ENCODE results near the gene IL4R. TPM values are rescaled to one million over a fixed set of nuclear protein-coding genes. Genes with fewer than 3 reads are reported as not detected.

IL4R gene
- total and polyA plus RNA-seq, 2 of the 13 experiments (the other 11 are each of a cell fraction or from before 2014, with no cell fraction given) = 15.9 to 49.6 TPM

DNA sequence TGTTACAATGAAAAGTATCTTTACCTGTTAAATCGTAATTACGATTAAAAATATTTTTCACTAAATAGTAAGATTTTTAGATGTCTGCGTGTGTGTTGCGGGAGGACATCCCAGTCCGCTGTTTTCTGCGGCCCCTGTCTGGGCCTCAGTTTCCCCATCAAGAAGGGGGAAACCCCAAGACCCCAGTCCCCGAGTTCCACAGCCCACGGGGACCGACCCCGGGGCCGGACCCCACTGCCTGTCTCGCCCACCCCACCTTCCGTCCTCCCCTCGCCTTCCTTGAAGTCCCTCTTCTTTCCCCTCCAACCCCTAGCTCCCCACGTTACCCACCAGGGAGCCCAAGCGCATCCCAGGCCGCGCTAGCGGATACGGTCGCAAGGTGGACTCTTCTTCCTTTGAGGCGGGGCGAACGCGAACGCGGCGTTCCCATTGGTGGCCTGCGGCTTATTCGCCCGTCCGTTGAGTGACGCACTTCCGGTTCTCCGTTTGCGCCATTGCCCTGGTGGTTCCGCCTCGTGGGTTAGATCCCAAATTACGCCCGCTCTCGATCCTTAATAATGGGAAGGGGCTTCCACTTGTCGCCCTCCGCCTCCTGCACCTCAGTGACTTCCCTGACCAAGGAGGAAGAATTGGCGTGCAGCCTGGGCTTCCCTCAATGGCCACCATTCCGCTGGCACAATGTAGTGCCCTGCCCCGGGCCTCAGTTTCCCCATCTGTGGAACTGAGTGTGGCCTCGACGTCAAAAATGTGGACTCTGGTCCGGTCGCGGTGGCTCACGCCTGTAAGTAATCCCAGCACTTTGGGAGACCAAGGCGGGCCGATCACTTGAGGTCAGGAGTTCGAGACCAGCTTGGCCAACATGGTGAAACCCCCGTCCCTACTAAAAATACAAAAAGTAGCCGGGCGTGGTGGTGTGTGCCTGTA, 45.1 kb upstream of the IL4R start, which contains the start of gene NSMCE1 (continued):
- TF ChIP-seq, protein P1, sequence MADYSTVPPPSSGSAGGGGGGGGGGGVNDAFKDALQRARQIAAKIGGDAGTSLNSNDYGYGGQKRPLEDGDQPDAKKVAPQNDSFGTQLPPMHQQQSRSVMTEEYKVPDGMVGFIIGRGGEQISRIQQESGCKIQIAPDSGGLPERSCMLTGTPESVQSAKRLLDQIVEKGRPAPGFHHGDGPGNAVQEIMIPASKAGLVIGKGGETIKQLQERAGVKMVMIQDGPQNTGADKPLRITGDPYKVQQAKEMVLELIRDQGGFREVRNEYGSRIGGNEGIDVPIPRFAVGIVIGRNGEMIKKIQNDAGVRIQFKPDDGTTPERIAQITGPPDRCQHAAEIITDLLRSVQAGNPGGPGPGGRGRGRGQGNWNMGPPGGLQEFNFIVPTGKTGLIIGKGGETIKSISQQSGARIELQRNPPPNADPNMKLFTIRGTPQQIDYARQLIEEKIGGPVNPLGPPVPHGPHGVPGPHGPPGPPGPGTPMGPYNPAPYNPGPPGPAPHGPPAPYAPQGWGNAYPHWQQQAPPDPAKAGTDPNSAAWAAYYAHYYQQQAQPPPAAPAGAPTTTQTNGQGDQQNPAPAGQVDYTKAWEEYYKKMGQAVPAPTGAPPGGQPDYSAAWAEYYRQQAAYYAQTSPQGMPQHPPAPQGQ (CRISPR knock-in tag; IDR thresholded peaks at IDR 0.05; ENCODE audit: borderline replicate concordance) = no peak
- TF ChIP-seq, protein P2, sequence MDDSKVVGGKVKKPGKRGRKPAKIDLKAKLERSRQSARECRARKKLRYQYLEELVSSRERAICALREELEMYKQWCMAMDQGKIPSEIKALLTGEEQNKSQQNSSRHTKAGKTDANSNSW (CRISPR knock-in tag; IDR thresholded peaks at IDR 0.05; ENCODE audit: borderline replicate concordance) = no peak
- TF ChIP-seq, protein P3, sequence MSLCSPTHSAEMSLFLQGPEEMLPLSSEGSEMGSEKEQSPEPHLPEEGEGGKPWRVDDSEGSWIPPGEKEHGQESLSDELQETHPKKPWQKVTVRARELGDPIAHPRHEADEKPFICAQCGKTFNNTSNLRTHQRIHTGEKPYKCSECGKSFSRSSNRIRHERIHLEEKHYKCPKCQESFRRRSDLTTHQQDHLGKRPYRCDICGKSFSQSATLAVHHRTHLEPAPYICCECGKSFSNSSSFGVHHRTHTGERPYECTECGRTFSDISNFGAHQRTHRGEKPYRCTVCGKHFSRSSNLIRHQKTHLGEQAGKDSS (CRISPR knock-in tag; IDR thresholded peaks at IDR 0.05; ENCODE audit: borderline replicate concordance, low read depth) = peak; percentile 64; the same call in 1 of the 2 replicates
- peak; percentile 85 for TF ChIP-seq YY1 (IDR thresholded peaks at IDR 0.05; ENCODE audit: insufficient read depth, insufficient replicate concordance, low read depth, low read length)
- no peak for TF ChIP-seq TBX2 (CRISPR knock-in tag; IDR thresholded peaks at IDR 0.05; ENCODE audit: borderline replicate concordance)
- TF ChIP-seq SNAPC2 (CRISPR knock-in tag; IDR thresholded peaks at IDR 0.05) = no peak; the same call in 1 of the 2 replicates
- TF ChIP-seq, protein P4, sequence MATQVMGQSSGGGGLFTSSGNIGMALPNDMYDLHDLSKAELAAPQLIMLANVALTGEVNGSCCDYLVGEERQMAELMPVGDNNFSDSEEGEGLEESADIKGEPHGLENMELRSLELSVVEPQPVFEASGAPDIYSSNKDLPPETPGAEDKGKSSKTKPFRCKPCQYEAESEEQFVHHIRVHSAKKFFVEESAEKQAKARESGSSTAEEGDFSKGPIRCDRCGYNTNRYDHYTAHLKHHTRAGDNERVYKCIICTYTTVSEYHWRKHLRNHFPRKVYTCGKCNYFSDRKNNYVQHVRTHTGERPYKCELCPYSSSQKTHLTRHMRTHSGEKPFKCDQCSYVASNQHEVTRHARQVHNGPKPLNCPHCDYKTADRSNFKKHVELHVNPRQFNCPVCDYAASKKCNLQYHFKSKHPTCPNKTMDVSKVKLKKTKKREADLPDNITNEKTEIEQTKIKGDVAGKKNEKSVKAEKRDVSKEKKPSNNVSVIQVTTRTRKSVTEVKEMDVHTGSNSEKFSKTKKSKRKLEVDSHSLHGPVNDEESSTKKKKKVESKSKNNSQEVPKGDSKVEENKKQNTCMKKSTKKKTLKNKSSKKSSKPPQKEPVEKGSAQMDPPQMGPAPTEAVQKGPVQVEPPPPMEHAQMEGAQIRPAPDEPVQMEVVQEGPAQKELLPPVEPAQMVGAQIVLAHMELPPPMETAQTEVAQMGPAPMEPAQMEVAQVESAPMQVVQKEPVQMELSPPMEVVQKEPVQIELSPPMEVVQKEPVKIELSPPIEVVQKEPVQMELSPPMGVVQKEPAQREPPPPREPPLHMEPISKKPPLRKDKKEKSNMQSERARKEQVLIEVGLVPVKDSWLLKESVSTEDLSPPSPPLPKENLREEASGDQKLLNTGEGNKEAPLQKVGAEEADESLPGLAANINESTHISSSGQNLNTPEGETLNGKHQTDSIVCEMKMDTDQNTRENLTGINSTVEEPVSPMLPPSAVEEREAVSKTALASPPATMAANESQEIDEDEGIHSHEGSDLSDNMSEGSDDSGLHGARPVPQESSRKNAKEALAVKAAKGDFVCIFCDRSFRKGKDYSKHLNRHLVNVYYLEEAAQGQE (IDR thresholded peaks at IDR 0.05; ENCODE audit: borderline replicate concordance in 1 of 2, low read depth in 1 of 2, low read length in 2 of 2) = no peak
- TF ChIP-seq, protein P5, sequence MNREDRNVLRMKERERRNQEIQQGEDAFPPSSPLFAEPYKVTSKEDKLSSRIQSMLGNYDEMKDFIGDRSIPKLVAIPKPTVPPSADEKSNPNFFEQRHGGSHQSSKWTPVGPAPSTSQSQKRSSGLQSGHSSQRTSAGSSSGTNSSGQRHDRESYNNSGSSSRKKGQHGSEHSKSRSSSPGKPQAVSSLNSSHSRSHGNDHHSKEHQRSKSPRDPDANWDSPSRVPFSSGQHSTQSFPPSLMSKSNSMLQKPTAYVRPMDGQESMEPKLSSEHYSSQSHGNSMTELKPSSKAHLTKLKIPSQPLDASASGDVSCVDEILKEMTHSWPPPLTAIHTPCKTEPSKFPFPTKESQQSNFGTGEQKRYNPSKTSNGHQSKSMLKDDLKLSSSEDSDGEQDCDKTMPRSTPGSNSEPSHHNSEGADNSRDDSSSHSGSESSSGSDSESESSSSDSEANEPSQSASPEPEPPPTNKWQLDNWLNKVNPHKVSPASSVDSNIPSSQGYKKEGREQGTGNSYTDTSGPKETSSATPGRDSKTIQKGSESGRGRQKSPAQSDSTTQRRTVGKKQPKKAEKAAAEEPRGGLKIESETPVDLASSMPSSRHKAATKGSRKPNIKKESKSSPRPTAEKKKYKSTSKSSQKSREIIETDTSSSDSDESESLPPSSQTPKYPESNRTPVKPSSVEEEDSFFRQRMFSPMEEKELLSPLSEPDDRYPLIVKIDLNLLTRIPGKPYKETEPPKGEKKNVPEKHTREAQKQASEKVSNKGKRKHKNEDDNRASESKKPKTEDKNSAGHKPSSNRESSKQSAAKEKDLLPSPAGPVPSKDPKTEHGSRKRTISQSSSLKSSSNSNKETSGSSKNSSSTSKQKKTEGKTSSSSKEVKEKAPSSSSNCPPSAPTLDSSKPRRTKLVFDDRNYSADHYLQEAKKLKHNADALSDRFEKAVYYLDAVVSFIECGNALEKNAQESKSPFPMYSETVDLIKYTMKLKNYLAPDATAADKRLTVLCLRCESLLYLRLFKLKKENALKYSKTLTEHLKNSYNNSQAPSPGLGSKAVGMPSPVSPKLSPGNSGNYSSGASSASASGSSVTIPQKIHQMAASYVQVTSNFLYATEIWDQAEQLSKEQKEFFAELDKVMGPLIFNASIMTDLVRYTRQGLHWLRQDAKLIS (CRISPR knock-in tag; IDR thresholded peaks at IDR 0.05) = no peak
- no peak for TF ChIP-seq ARNT2 (CRISPR knock-in tag; IDR thresholded peaks at IDR 0.05; ENCODE audit: low read depth)
- TF ChIP-seq ZNF20 (CRISPR knock-in tag; IDR thresholded peaks at IDR 0.05) = no peak
- TF ChIP-seq ZNF251 (CRISPR knock-in tag; IDR thresholded peaks at IDR 0.05) = no peak
- TF ChIP-seq MED8 (CRISPR knock-in tag; IDR thresholded peaks at IDR 0.05; ENCODE audit: insufficient replicate concordance) = no peak
- TF ChIP-seq SMYD3 (CRISPR knock-in tag; IDR thresholded peaks at IDR 0.05) = no peak

All from HepG2 (cell line).